HG03025 (cell line): ENCODE data around the gene ABLIM3.

Experiments used
- ATAC-seq: cut with Tn5 transposase; IDR thresholded peaks from one replicate; pipeline ENCODE4 v1.9.1; 2021; ENCODE audit warnings: mild to moderate bottlenecking, moderate library complexity; ENCODE audit not compliant: unreplicated experiment, low FRiP score

ABLIM3 gene

GRCh38 chr5:149132474-149132873 is 8.8 kb upstream of the ABLIM3 start:
- no peak for ATAC-seq

- no peak for ATAC-seq
These were observed 7.2 kb upstream of the ABLIM3 start for GRCh38 chr5:149133795-149134777.

- no peak for ATAC-seq
These were observed 6.4 kb upstream of the ABLIM3 start for GRCh38 chr5:149134778-149135500.

- no peak for ATAC-seq
These were observed 5.6 kb upstream of the ABLIM3 start for GRCh38 chr5:149135536-149136201.

GRCh38 chr5:149138182-149138923 is 2.9 kb upstream of the ABLIM3 start:
- no peak for ATAC-seq

GRCh38 chr5:149140197-149141002 is 893 bp upstream of the ABLIM3 start:
- no peak for ATAC-seq

GRCh38 chr5:149141957-149142851 is 911 bp downstream of the ABLIM3 start:
- no peak for ATAC-seq

- no peak for ATAC-seq
These were observed 2.2 kb downstream of the ABLIM3 start for GRCh38 chr5:149143470-149143869.

- ATAC-seq = no peak
These were observed 3.3 kb downstream of the ABLIM3 start for GRCh38 chr5:149144637-149145036.

GRCh38 chr5:149145138-149145537 is 3.8 kb downstream of the ABLIM3 start:
- ATAC-seq = no peak

GRCh38 chr5:149147676-149148075 is 6.4 kb downstream of the ABLIM3 start:
- no peak for ATAC-seq

GRCh38 chr5:149149942-149150341 is 8.6 kb downstream of the ABLIM3 start:
- ATAC-seq = no peak

GRCh38 chr5:149150457-149150856 is 9.2 kb downstream of the ABLIM3 start:
- no peak for ATAC-seq

- ATAC-seq = no peak
These were observed 10.4 kb downstream of the ABLIM3 start for GRCh38 chr5:149151717-149152116.

GRCh38 chr5:149152317-149152746 is 11.0 kb downstream of the ABLIM3 start:
- no peak for ATAC-seq

- no peak for ATAC-seq
These were observed 12.0 kb downstream of the ABLIM3 start for GRCh38 chr5:149153193-149153750.

GRCh38 chr5:149153751-149154610 is 12.7 kb downstream of the ABLIM3 start:
- no peak for ATAC-seq
